HEK293T (cell line): ENCODE results near the gene CALCOCO1.

Experiments used
- CTCF ChIA-PET: fragments of 350-600 bp; formaldehyde crosslinking; extraction: SDS; loops from one replicate; lab custom pipeline; 2021; ENCODE audit warnings: antibody characterized with exemption, inconsistent platforms; lab: Yijun Ruan, JAX
- POLR2A ChIA-PET: fragments of 350-600 bp; formaldehyde crosslinking; extraction: SDS; loops from one replicate; lab custom pipeline; 2020; ENCODE audit warnings: antibody characterized with exemption, inconsistent platforms; lab: Yijun Ruan, JAX
- DNase-seq: peaks from one replicate; pipeline ENCODE4 v3.0.0; 2012; ENCODE audit warnings: mixed read lengths; ENCODE audit errors: extremely low spot score
- ARNT ChIP-seq: fragments of 450-650 bp; IDR thresholded peaks from 2 replicates; pipeline ENCODE4 v1.6.1; 2017; ENCODE audit warnings: mild to moderate bottlenecking
- BHLHE40 ChIP-seq: fragments of 450-650 bp; IDR thresholded peaks from 2 replicates; pipeline ENCODE4 v1.6.1; 2016; ENCODE audit warnings: mild to moderate bottlenecking, moderate library complexity, borderline replicate concordance
- CTBP1 ChIP-seq: fragments of 450-650 bp; IDR thresholded peaks from 2 replicates; pipeline ENCODE4 v1.6.1; 2016; ENCODE audit warnings: borderline replicate concordance
- ELF4 ChIP-seq: fragments of 450-650 bp; IDR thresholded peaks from 2 replicates; pipeline ENCODE4 v1.6.1; 2017; ENCODE audit warnings: antibody characterized with exemption
- FOXA1 ChIP-seq: fragments of 450-650 bp; IDR thresholded peaks from 2 replicates; pipeline ENCODE4 v1.6.1; 2016; ENCODE audit warnings: mild to moderate bottlenecking
- FOXK2 ChIP-seq: fragments of 450-650 bp; IDR thresholded peaks from 2 replicates; pipeline ENCODE4 v1.6.1; 2016; ENCODE audit warnings: mild to moderate bottlenecking
- FOXM1 ChIP-seq: fragments of 450-650 bp; IDR thresholded peaks from 2 replicates; pipeline ENCODE4 v1.6.1; 2017; ENCODE audit warnings: mild to moderate bottlenecking, borderline replicate concordance
- HDGF ChIP-seq: fragments of 450-650 bp; IDR thresholded peaks from 2 replicates; pipeline ENCODE4 v1.6.1; 2017; ENCODE audit warnings: antibody characterized with exemption, borderline replicate concordance
- L3MBTL2 ChIP-seq: fragments of 450-650 bp; conservative IDR thresholded peaks from 2 replicates; pipeline ENCODE4 v1.6.1; 2016; ENCODE audit warnings: mild to moderate bottlenecking
- LEF1 ChIP-seq: fragments of 450-650 bp; IDR thresholded peaks from 2 replicates; pipeline ENCODE4 v1.6.1; 2017; ENCODE audit warnings: mild to moderate bottlenecking, borderline replicate concordance
- NFRKB ChIP-seq: fragments of 450-650 bp; IDR thresholded peaks from 2 replicates; pipeline ENCODE4 v1.6.1; 2016; ENCODE audit warnings: mild to moderate bottlenecking, moderate library complexity
- PKNOX1 ChIP-seq: fragments of 450-650 bp; IDR thresholded peaks from 2 replicates; pipeline ENCODE4 v1.6.1; 2016
- SP1 ChIP-seq: fragments of 450-650 bp; IDR thresholded peaks from 2 replicates; pipeline ENCODE4 v1.6.1; 2017
- SUZ12 ChIP-seq: fragments of 450-650 bp; IDR thresholded peaks from 2 replicates; pipeline ENCODE4 v1.6.1; 2016; ENCODE audit warnings: mild to moderate bottlenecking
- TARDBP ChIP-seq: fragments of 450-650 bp; IDR thresholded peaks from 2 replicates; pipeline ENCODE4 v1.6.1; 2016
- ZNF384 ChIP-seq: fragments of 450-650 bp; IDR thresholded peaks from 2 replicates; pipeline ENCODE4 v1.6.1; 2016

The CALCOCO1 gene

DNA sequence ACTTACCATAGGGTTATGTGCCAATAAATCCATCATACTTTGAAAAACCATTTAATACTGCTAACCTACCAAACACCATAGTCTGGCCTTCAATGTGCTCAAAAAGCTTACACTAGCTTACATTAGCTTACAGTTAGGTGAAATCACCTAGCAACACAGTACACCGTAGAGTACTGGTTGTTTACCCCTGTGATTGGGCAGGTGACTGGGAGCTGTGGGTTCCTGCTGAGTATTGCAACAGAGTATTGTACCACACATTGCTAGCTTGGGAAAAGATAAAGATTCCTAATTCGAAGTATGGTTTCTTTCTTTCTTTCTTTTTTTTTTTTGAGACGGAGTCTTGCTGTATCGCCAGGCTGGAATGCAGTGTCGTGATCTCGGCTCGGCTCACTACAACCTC is 56.9 kb downstream of the CALCOCO1 start:
- ChIA-PET CTCF (no interaction called here), POLR2A (interaction anchor here (1.4 kb wide), 1 partner anchor 62 kb away, joined by 3 read pairs; no protein-coding TSS in a partner anchor)
- no peak for DNase-seq
- TF ChIP-seq FOXA1, result no peak
- TF ChIP-seq SUZ12, result no peak
- no peak for TF ChIP-seq ZNF384
- no peak for TF ChIP-seq LEF1
- TF ChIP-seq SP1, result no peak
- TF ChIP-seq L3MBTL2, result no peak
- TF ChIP-seq TARDBP, result no peak
- TF ChIP-seq HDGF, result no peak
- no peak for TF ChIP-seq FOXK2

- TF ChIP-seq L3MBTL2 (no peak), LEF1 (no peak), NFRKB (no peak), SP1 (no peak), FOXA1 (no peak), ELF4 (no peak), ZNF384 (no peak)
- ChIA-PET CTCF (no interaction called here), POLR2A (no interaction called here)
- DNase-seq, result no peak
Measured at GRCh38 chr12:53667080-53667479, 60.2 kb downstream of the CALCOCO1 start.

DNA sequence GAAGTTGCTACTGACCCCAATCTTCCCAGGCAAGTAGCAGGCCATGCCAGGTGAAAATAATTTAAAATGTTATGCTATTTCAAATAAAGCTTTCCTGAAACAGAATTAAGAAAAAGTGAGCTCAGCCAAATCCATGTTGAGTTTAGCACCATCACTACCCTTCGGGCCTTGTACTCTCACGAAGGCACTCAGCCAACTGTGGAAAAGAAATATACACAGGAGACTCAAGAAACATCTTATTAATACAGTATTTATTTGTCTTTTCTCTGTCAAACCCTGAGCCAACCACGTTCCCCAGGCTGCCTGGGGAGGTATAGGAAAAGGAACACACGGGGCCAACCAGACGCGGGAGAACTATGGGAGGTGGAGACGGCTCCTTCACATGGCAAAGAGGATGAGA is 62.3 kb downstream of the CALCOCO1 start:
- POLR2A ChIA-PET, result interaction anchor here (2.5 kb wide), 1 partner anchor 11 kb away, joined by 12 read pairs; the partner anchor contains the start of gene ATP5MC2
- CTCF ChIA-PET, result interaction anchor here (1.3 kb wide), 1 partner anchor 10 kb away, joined by 3 read pairs; the partner anchor contains the start of gene ATP5MC2

GRCh38 chr12:53664191-53664590 is 63.1 kb downstream of the CALCOCO1 start:
- ChIA-PET CTCF (interaction anchor here (1.3 kb wide), 1 partner anchor 11 kb away, joined by 3 read pairs; the partner anchor contains the start of gene ATP5MC2), POLR2A (interaction anchor here (2.5 kb wide), 1 partner anchor 11 kb away, joined by 12 read pairs; the partner anchor contains the start of gene ATP5MC2)
- DNase-seq, result no peak
- TF ChIP-seq LEF1 (no peak), ELF4 (no peak), BHLHE40 (no peak), TARDBP (no peak), HDGF (no peak), CTBP1 (no peak), ZNF384 (no peak), SP1 (no peak), FOXK2 (no peak)

More for the DNA sequence above, 62.3 kb downstream of the CALCOCO1 start:
- DNase-seq, result no peak
- TF ChIP-seq SUZ12, result no peak
- no peak for TF ChIP-seq CTBP1
- no peak for TF ChIP-seq PKNOX1
- no peak for TF ChIP-seq FOXA1
- TF ChIP-seq FOXM1, result no peak
- TF ChIP-seq SP1, result no peak
- TF ChIP-seq ARNT, result no peak
- TF ChIP-seq TARDBP, result no peak
- no peak for TF ChIP-seq ZNF384
- TF ChIP-seq FOXK2, result no peak
- TF ChIP-seq L3MBTL2, result no peak
- no peak for TF ChIP-seq ELF4

DNA sequence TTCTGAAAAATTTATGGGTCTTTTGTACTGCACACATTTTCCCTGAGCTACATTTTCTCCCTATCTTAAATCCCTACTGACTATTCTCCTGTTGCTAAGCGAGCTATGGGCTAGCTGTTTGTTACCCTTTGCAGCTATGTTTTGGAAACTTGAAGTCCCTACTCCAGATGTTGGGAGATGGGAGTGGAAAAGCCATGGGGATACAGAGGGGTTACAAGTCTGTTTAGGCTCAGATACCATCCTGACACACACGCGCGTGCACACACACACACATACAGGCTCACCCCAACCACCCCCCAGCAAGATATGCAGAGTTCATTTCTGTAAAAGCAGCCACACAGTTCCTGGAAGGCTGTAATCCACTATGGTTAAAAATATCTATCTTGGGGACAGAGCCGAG is 67.2 kb downstream of the CALCOCO1 start:
- TF ChIP-seq SP1 (no peak), ARNT (no peak)
- no peak for DNase-seq
- ChIA-PET CTCF (no interaction called here), POLR2A (interaction anchor here (0.9 to 4.4 kb wide), 3 partner anchors 16 to 159 kb away, joined by 3 to 26 read pairs (median 4); partner anchors contain the start of gene ATP5MC2)

DNA sequence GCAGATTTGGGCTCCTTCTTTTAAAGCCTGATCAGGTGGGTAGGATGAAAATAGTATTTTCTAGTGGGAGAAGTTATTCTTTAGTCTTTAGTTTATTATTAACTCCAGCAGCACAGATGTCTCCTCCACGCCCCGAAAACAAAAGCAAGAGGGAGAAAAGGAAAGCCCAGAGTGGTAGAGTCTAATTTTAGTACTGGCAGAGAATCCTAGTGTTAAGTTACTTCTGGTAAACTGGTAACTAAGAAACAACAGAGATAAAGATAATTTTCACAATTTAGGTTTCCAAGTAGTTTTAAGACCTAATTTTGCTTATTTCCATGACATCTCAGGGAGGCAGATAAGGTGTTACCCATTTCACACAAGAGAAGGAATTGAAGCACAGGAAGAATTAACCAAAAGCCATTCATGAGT is 67.7 kb downstream of the CALCOCO1 start:
- ChIA-PET CTCF (no interaction called here), POLR2A (interaction anchor here (0.9 to 4.4 kb wide), 3 partner anchors 16 to 159 kb away, joined by 3 to 26 read pairs (median 4); partner anchors contain the start of gene ATP5MC2)
- TF ChIP-seq PKNOX1 (no peak), TARDBP (no peak), FOXK2 (no peak), ZNF384 (no peak), FOXM1 (no peak), HDGF (no peak), LEF1 (no peak), FOXA1 (no peak), NFRKB (no peak), ELF4 (no peak), CTBP1 (no peak), SUZ12 (no peak), ARNT (no peak), SP1 (no peak), BHLHE40 (no peak), L3MBTL2 (no peak)
- no peak for DNase-seq

GRCh38 chr12:53659011-53659551 is 68.2 kb downstream of the CALCOCO1 start:
- TF ChIP-seq SUZ12, result no peak
- TF ChIP-seq TARDBP, result no peak
- no peak for TF ChIP-seq NFRKB
- TF ChIP-seq CTBP1, result no peak
- TF ChIP-seq ELF4, result no peak
- no peak for TF ChIP-seq FOXM1
- no peak for TF ChIP-seq FOXK2
- no peak for TF ChIP-seq ARNT
- TF ChIP-seq ZNF384, result no peak
- no peak for TF ChIP-seq BHLHE40
- DNase-seq, result no peak
- POLR2A ChIA-PET, result interaction anchor here (4.4 kb wide), 1 partner anchor 17 kb away, joined by 26 read pairs; the partner anchor contains the start of gene ATP5MC2
- CTCF ChIA-PET, result no interaction called here
